SK-N-SH (cell line): ENCODE measurements around the gene ARF1. TPM values are rescaled to one million over a fixed set of nuclear protein-coding genes. Genes with fewer than 3 reads are reported as not detected.
"Not testable (repeated sequence)": the region's sequence is repeated elsewhere in the genome, so short reads cannot be mapped to it uniquely, and the experiment has no call there.

Source experiments
- CTCF ChIA-PET: fragments of 300-600, 350-600 bp; formaldehyde crosslinking; extraction: SDS; loops from one replicate; lab custom pipeline; 2021; lab: Yijun Ruan, JAX
- POLR2A ChIA-PET: fragments of 350-600 bp; sonication (Branson Sonifier 250); formaldehyde crosslinking; extraction: SDS; loops from one replicate; lab custom pipeline; 2020; ENCODE audit warnings: antibody characterized with exemption, inconsistent platforms; lab: Yijun Ruan, JAX
- DNase-seq: peaks from one replicate; pipeline ENCODE4 v3.0.0; 2012
- H2AFZ ChIP-seq: fragments of 200-600 bp; sonication (generic); 2 replicates; pipeline ENCODE4 v1.8.1; 2016; ENCODE audit warnings: antibody characterized with exemption, mild to moderate bottlenecking, low read depth
- H3F3A ChIP-seq: fragments of 200-600 bp; sonication (generic); replicated peaks from 2 replicates; pipeline ENCODE3; 2016; ENCODE audit warnings: antibody characterized with exemption, mild to moderate bottlenecking; ENCODE audit not compliant: insufficient read depth
- H3K27ac ChIP-seq, 2 experiments: fragments of 200-500 bp in 1 of 2; fragments of 200-600 bp in 1 of 2; sonication (Bioruptor generic) in 1 of 2; sonication (generic), shearing (Covaris generic) in 1 of 2; 2 replicates each; pipeline versions ENCODE4 v1.5.1 to v1.6.1; 2014 to 2016; ENCODE audit warnings: low read depth in 2 of 2, inconsistent platforms in 1 of 2, low read length in 1 of 2, mild to moderate bottlenecking in 1 of 2, mixed read lengths in 1 of 2
- H3K27me3 ChIP-seq: fragments of 200-600 bp; sonication (generic), shearing (Covaris generic); 2 replicates; pipeline ENCODE4 v1.6.1; 2016; ENCODE audit warnings: mixed run types; ENCODE audit not compliant: insufficient read depth
- H3K36me3 ChIP-seq, 2 experiments: fragments of 200-500 bp in 1 of 2; fragments of 200-600 bp in 1 of 2; sonication (Bioruptor generic) in 1 of 2; sonication (generic) in 1 of 2; replicated peaks in 1 of 2; 2 replicates each; pipeline versions ENCODE3 to v1.5.1; 2014 to 2016; ENCODE audit warnings: low read length in 1 of 2, mild to moderate bottlenecking in 1 of 2; ENCODE audit not compliant: insufficient read depth in 2 of 2, control insufficient read depth in 1 of 2
- H3K4me1 ChIP-seq, 2 experiments: fragments of 200-500 bp in 1 of 2; fragments of 200-600 bp in 1 of 2; sonication (Bioruptor generic) in 1 of 2; sonication (generic), shearing (Covaris generic) in 1 of 2; 2 replicates each; pipeline versions ENCODE4 v1.5.1 to v1.6.1; 2014 to 2016; ENCODE audit warnings: low read depth in 1 of 2, low read length in 1 of 2, mixed run types in 1 of 2; ENCODE audit not compliant: insufficient read depth in 2 of 2, control insufficient read depth in 1 of 2
- H3K4me2 ChIP-seq: fragments of 200-600 bp; sonication (generic), shearing (Covaris generic); 2 replicates; pipeline ENCODE4 v1.6.1; 2017; ENCODE audit warnings: mixed run types
- H3K4me3 ChIP-seq, 2 experiments: fragments of 200-500 bp in 1 of 2; fragments of 200-600 bp in 1 of 2; sonication (Bioruptor generic) in 1 of 2; sonication (generic), shearing (Covaris generic) in 1 of 2; 2 replicates each; pipeline versions ENCODE4 v1.5.1 to v1.8.1; 2014 to 2016; ENCODE audit warnings: low read depth in 2 of 2, inconsistent platforms in 1 of 2, low read length in 1 of 2, mild to moderate bottlenecking in 1 of 2, mixed read lengths in 1 of 2, moderate library complexity in 1 of 2
- H3K79me2 ChIP-seq: fragments of 200-600 bp; sonication (generic); 2 replicates; pipeline ENCODE4 v1.8.1; 2017; ENCODE audit warnings: mild to moderate bottlenecking; ENCODE audit not compliant: insufficient read depth
- H3K9ac ChIP-seq: fragments of 200-600 bp; sonication (generic); 2 replicates; pipeline ENCODE4 v1.6.1; 2017; ENCODE audit warnings: mixed run types
- H3K9me2 ChIP-seq: fragments of 200-600 bp; sonication (generic); 2 replicates; pipeline ENCODE4 v1.6.1; 2017; ENCODE audit warnings: mixed run types
- H3K9me3 ChIP-seq: fragments of 200-600 bp; sonication (generic); 2 replicates; pipeline ENCODE4 v1.6.1; 2017; ENCODE audit warnings: mixed run types, mild to moderate bottlenecking, moderate library complexity
- H4K20me1 ChIP-seq: fragments of 200-600 bp; sonication (generic); 2 replicates; pipeline ENCODE4 v1.6.1; 2017; ENCODE audit warnings: mild to moderate bottlenecking, mixed run types; ENCODE audit not compliant: insufficient read depth
- CHD2 ChIP-seq: fragments of 150-350 bp; IDR thresholded peaks from 2 replicates; pipeline ENCODE4 v1.6.1; 2018; ENCODE audit warnings: low read length; ENCODE audit not compliant: partially characterized antibody
- ELF1 ChIP-seq: IDR thresholded peaks from 2 replicates; pipeline ENCODE4 v1.4.0; 2012
- EP300 ChIP-seq, 2 experiments: IDR thresholded peaks; 2 replicates each; pipeline versions ENCODE4 v1.4.0 to v1.6.1; 2012; ENCODE audit warnings: borderline replicate concordance in 1 of 2, low read depth in 1 of 2, low read length in 1 of 2
- EZH2phosphoT487 ChIP-seq: fragments of 200-600 bp; sonication (generic); IDR thresholded peaks from 2 replicates; pipeline ENCODE4 v1.6.1; 2017; ENCODE audit warnings: low read depth, mixed run types, mild to moderate bottlenecking, antibody characterized with exemption, moderate library complexity, borderline replicate concordance
- FOSL2 ChIP-seq: IDR thresholded peaks from 2 replicates; pipeline ENCODE4 v1.4.0; 2012; ENCODE audit warnings: low read depth, mild to moderate bottlenecking, moderate library complexity, borderline replicate concordance
- FOXJ3 ChIP-seq: sonication (generic); formaldehyde crosslinking; IDR thresholded peaks from 2 replicates; pipeline ENCODE4 v1.5.1; 2020; ENCODE audit warnings: mild to moderate bottlenecking, missing genetic modification reagents
- JUND ChIP-seq: IDR thresholded peaks from 2 replicates; pipeline ENCODE4 v1.4.0; 2012
- MEF2A ChIP-seq: IDR thresholded peaks from 2 replicates; pipeline ENCODE4 v1.4.0; 2012; ENCODE audit warnings: low read depth, borderline replicate concordance
- MXI1 ChIP-seq: IDR thresholded peaks from 2 replicates; pipeline ENCODE4 v1.6.1; 2012; ENCODE audit warnings: mild to moderate bottlenecking, low read depth, low read length, improper control_type of control experiment
- PBX3 ChIP-seq: IDR thresholded peaks from 2 replicates; pipeline ENCODE4; 2012
- RCOR1 ChIP-seq: fragments of 150-350 bp; IDR thresholded peaks from 2 replicates; pipeline ENCODE4 v1.6.1; 2017; ENCODE audit warnings: antibody characterized with exemption, low read length
- SIN3A ChIP-seq: IDR thresholded peaks from 2 replicates; pipeline ENCODE4 v1.6.1; 2012; ENCODE audit warnings: low read depth, mild to moderate bottlenecking, low read length, moderate library complexity, borderline replicate concordance
- SMC3 ChIP-seq: IDR thresholded peaks from 2 replicates; pipeline ENCODE4 v1.6.1; 2012; ENCODE audit warnings: low read depth, low read length, improper control_type of control experiment
- TAF1 ChIP-seq: IDR thresholded peaks from 2 replicates; pipeline ENCODE4 v1.6.1; 2012; ENCODE audit warnings: low read depth, mild to moderate bottlenecking, low read length, moderate library complexity, borderline replicate concordance
- TCF12 ChIP-seq: IDR thresholded peaks from 2 replicates; pipeline ENCODE4 v1.4.0; 2012
- ZBTB33 ChIP-seq: IDR thresholded peaks from 2 replicates; pipeline ENCODE4 v1.4.0; 2012; ENCODE audit warnings: low read depth, borderline replicate concordance
- WGBS: methylation state at CpG from one replicate; pipeline ENCODE4 v1.1.6; 2017; ENCODE audit warnings: low lambda C conversion rate; 5-methylcytosine and 5-hydroxymethylcytosine counted together
- polyA plus RNA-seq, 3 experiments: library from polyadenylated mRNA; depleted of rRNA; stranded (reverse); fragments of >200 nt; gene quantifications; 2 replicates each; pipeline ENCODE4 v1.2.3, GENCODE V29; 2012
- TF ChIP-seq, protein P1 (sequence below): IDR thresholded peaks from 2 replicates; pipeline ENCODE4 v1.4.0; 2012; ENCODE audit warnings: low read depth
- TF ChIP-seq, protein P2 (sequence below): fragments of 150-350 bp; IDR thresholded peaks from 2 replicates; pipeline ENCODE4 v1.6.1; 2017; ENCODE audit warnings: antibody characterized with exemption, low read length, low read depth, borderline replicate concordance

Gene ARF1
- polyA plus RNA-seq, 1 of the 3 experiments (the other 2 are of a cell fraction) = 713 TPM

DNA sequence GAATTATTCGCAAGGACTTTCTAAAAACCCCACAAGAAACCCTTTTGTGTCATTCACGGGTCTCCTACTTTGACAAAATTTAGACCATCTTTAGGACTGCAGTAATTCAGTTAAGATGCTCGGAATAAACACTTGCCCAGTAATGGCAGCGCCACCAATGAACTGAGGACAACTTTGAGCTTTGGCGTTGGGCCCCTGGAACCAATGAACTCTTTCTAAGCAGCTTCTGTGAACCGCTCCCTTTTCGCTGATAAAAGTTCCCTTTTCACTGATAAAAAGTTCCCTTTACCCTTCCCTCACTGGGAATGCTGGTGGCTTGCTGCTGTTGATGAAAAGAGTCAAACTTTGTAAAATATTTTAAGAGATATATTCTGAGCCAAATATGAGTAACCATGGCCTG is 28.0 kb downstream of the ARF1 start:
- no peaks in the 10 kb centered on the region for H3K27me3 ChIP-seq
- no peaks in the 10 kb centered on the region for H3K9me2 ChIP-seq
- H3F3A ChIP-seq = no peaks in the 10 kb centered on the region
- H3K9ac ChIP-seq = peak overlapping the region; percentile 93; the same call in 1 of the 2 replicates
- peaks cover 6 to 21% of the 10 kb centered on the region in 2 experiments for H3K36me3 ChIP-seq
- H3K9me3 ChIP-seq = no peaks in the 10 kb centered on the region
- TF ChIP-seq RCOR1 (no peak), MEF2A (no peak), EZH2phosphoT487 (no peak), FOXJ3 (CRISPR knock-in tag) (no peak), TAF1 (no peak), PBX3 (no peak), ELF1 (no peak), EP300 (IDR thresholded peaks at IDR 0.05; ENCODE audit: borderline replicate concordance in 1 of 2, low read depth in 1 of 2, low read length in 1 of 2) (no peak), JUND (no peak), ZBTB33 (no peak), SIN3A (no peak), FOSL2 (no peak), TCF12 (no peak), MXI1 (no peak), CHD2 (no peak), SMC3 (no peak)
- TF ChIP-seq, protein P1, sequence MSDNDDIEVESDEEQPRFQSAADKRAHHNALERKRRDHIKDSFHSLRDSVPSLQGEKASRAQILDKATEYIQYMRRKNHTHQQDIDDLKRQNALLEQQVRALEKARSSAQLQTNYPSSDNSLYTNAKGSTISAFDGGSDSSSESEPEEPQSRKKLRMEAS = no peak
- TF ChIP-seq, protein P2, sequence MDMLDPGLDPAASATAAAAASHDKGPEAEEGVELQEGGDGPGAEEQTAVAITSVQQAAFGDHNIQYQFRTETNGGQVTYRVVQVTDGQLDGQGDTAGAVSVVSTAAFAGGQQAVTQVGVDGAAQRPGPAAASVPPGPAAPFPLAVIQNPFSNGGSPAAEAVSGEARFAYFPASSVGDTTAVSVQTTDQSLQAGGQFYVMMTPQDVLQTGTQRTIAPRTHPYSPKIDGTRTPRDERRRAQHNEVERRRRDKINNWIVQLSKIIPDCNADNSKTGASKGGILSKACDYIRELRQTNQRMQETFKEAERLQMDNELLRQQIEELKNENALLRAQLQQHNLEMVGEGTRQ = no peak
- no peaks in the 10 kb centered on the region for H4K20me1 ChIP-seq
- no peak overlapping the region for H2AFZ ChIP-seq
- peaks cover 4 to 20% of the 10 kb centered on the region in 2 experiments; a peak in 3 of 4 replicates for H3K4me1 ChIP-seq
- 87% methylated on average over 7 of the region's 7 CpGs for WGBS
- H3K79me2 ChIP-seq = peaks cover 18% of the 10 kb centered on the region; the same call in 1 of the 2 replicates
- ChIA-PET POLR2A (interaction anchor here (1.4 kb wide), 1 partner anchor 297 kb away, joined by 8 read pairs; the partner anchor contains the start of gene TRIM11), CTCF (interaction anchor here (1.4 to 5.6 kb wide), 3 partner anchors 20 to 26 kb away, joined by 3 to 31 read pairs (median 4); no protein-coding TSS in a partner anchor)
- DNase-seq = no peak
- H3K4me3 ChIP-seq = peak overlapping the region in 1 of 2 experiments; percentile 100; a peak in 1 of 4 replicates
- peak overlapping the region; percentile 23 to 49; a peak in 2 of 4 replicates for H3K27ac ChIP-seq
- peak overlapping the region; percentile 89 for H3K4me2 ChIP-seq

DNA sequence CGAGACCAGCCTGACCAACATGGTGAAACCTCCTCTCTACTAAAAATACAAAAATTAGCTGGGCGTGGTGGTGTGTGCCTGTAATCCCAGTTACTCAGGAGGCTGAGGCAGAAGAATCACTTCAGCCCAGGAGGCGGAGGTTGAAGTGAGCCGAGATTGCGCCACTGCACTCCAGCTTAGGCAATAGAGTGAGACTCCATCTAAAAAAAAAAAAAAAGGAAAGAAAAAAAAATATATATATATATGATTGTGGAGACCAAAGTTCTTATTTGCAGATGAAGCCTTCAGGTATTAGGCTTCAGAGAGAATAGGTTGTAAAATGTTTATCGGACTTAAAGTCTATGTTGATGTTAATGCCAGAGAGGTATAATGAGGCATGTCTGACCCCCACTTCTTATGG is 28.8 kb downstream of the ARF1 start:
- H2AFZ ChIP-seq, H3K9me3 ChIP-seq, DNase-seq, H4K20me1 ChIP-seq, H3K27ac ChIP-seq, H3K4me2 ChIP-seq, H3K27me3 ChIP-seq, POLR2A ChIA-PET, H3K9ac ChIP-seq, H3K4me3 ChIP-seq, H3K9me2 ChIP-seq, H3F3A ChIP-seq: not testable (repeated sequence)
- CTCF ChIA-PET = interaction anchor here (5.6 kb wide), 1 partner anchor 19 kb away, joined by 31 read pairs; no protein-coding TSS in a partner anchor
- Histone ChIP-seq H3K4me1 (peaks cover 4 to 20% of the 10 kb centered on the region in 2 experiments; a peak in 3 of 4 replicates), H3K36me3 (peaks cover 6 to 14% of the 10 kb centered on the region in 2 experiments), H3K79me2 (peaks cover 18% of the 10 kb centered on the region; the same call in 1 of the 2 replicates)
- WGBS = 92% methylated on average over 6 of the region's 6 CpGs
